NCI-H345 treated with DMSO at 0.1 percent for 48 hours (cell line): ENCODE data around the gene CFAP90.

Source experiments
- DNase-seq: peaks from one replicate; lab custom pipeline; 2025; ENCODE audit not compliant: unreplicated experiment; lab: John Stamatoyannopoulos, UW

CFAP90 gene

DNA sequence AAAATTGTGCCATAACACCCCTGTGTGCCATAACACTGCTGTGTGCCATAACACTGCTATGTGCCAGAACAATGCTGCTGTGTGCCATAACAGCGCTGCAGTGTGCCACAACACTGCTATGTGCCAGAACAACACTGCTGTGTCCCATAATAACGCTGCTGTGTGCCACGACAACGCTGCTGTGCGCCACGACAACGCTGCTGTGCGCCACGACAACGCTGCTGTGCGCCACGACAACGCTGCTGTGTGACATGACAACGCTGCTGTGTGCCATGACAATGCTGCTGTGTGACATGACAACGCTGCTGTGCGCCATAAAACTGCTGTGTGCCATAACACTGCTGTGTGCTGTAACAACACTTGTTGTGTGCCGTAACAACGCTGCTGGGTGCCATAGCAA is 25.9 kb downstream of the CFAP90 start:
- DNase-seq, result no peak

DNA sequence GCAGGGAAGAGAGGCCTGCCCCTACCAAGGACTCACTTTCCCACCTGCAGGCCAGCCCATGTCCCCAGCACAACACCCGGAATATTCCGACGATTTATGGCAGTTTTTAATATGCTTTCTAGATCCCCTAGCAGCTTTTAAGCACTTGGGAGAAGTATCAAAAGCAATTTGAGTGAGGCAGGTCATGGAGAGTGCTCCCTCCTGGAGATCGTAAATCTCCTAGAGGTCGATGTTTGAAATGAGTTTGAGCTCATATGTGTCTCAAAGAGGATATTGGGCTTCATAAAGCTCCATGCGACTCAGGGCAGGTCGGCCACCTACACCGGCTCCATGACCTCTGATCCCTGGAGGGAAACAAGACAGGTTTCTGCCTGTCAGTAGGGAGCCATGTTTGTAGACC is 27.3 kb downstream of the CFAP90 start:
- no peak for DNase-seq

- no peak for DNase-seq
These were observed 28.5 kb downstream of the CFAP90 start for GRCh38 chr5:7822449-7822848.

DNA sequence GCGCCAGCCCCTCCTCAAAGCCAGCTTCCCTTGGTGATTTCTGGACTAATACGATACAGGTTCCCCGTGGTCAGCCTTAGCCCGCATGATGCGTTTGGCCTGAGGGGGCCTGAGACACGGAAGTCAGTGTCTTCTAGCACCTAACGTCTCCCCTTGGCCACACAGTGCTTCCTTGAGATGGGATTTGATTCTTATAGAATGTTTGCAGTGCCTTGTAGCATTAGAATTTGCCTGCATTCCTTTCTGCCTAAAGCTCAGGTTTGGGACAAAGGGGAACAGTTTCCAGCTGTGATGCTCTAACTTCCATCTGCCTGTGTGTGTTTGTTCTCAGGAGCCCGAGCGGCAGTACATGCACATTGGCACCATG is 34.4 kb downstream of the CFAP90 start:
- no peak for DNase-seq

GRCh38 chr5:7815892-7816534 is 34.9 kb downstream of the CFAP90 start:
- no peak for DNase-seq

DNA sequence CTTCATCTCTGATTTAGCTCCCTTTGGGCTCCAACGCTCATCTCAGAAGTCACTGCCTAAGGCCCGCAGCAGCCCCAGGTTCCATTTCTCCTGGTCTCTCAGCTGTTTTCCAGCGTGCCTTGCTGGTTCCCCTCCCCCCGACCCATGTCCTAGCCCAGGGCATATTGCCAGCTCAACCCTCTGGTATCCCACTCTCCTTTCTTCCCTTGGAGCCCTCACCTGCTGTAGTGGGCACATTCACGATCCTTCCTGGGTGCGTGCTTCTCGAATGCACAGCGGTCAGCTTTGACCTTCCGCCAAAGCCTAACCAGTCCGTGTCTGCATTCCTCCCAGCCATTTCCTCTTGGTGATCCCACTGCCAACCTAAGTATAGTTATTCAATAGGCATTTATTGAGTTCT is 36.1 kb downstream of the CFAP90 start:
- DNase-seq, result no peak

DNA sequence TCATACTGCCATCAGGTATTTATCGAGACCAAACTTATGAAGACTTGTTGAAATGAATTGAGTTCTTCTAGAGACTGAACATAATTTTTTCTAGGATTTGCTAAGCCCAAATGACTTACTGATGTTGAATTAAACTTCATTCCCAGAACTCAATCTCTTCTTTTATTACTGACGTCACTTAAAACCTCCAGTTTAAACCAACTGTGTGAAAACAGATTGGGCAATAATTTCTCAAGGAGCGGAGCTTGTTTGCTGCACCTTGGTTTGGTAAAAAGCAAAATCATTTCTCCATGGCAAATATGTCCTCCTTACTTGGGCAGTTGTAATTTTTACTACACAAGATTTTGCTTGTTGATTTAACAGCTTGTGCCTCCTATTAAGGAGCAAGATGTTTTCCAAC is 37.4 kb downstream of the CFAP90 start:
- DNase-seq, result no peak

- no peak for DNase-seq
These were observed 37.9 kb downstream of the CFAP90 start for GRCh38 chr5:7813007-7813406.

- DNase-seq, result no peak
These were observed 39.2 kb downstream of the CFAP90 start for GRCh38 chr5:7811715-7812114.

- no peak for DNase-seq
These were observed 41.9 kb downstream of the CFAP90 start for GRCh38 chr5:7808998-7809397.

DNA sequence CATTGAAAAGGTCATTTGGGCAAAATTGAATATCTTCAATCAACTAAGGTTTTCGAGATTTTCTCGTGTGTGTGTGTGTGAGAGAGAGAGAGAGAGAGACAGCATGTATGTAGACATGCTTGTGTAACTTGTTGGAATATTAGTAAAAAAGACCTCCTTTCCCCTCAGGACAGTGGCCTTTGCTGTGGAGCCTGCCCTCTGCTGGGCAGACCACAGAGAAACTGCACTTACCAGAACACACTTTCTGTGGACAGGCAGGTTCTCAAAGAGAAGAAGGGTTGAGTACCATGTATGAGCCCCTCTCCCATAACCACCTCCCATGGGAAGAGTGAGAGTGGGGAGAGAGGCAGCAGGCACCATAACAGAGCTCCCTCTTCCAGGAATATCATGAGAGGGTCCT is 45.6 kb downstream of the CFAP90 start:
- DNase-seq, result no peak

DNA sequence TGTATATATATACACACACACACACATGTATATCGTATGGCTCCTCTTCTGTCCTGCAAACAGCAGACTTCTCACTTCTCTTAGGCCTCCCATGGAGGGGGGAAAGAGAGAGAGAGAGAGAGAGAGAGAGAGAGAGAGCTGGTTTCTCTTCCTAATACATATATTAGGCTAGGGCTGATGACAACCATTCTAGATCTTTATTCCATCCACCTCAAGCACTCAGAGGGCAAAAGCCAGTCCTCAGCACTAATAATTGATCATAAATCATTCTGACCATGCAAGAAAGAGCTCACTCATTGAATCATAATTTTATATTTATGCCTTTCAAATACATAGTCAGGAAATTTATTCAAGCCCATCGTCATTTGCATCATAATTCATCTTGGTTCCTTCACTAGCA is 47.0 kb downstream of the CFAP90 start:
- no peak for DNase-seq

DNA sequence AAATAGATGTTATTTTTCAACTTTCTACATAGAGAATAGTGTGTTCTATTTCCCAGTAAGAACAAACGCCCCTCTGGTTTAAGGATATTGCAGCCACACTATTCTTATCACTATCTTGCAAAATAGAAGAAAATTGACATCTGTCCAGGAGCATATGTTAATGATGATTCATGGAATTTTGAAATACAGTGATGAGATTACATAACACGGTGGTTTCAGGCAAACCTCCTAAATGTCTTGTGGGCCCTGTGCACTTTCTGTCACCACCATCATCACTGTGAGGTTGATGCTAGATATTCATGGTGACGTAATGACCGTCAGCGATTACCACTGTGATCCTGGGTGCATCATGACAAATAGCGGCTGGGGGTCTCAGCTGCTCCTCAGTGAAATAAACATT is 48.1 kb downstream of the CFAP90 start:
- no peak for DNase-seq

GRCh38 chr5:7801891-7802614 is 48.9 kb downstream of the CFAP90 start:
- DNase-seq, result no peak

DNA sequence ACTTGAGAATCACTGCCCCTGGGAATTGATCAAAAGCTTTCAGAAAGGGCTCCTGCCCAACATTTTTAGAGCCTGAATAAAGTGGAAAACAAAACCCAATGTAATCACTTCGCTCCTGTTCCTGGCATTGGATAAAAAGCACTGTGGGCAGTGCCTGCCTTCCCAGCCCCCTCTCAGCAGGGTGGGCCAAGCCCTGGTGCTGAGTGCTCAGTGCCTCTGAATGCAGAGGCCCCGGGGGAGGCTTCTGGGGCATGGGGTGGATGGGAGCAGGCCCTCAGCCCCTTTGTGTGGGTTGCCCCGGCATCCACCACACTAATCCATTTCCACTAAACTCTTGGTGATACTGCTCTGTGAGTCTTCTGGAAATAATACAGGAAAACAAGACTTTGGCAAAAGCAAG is 55.6 kb downstream of the CFAP90 start:
- DNase-seq, result no peak

DNA sequence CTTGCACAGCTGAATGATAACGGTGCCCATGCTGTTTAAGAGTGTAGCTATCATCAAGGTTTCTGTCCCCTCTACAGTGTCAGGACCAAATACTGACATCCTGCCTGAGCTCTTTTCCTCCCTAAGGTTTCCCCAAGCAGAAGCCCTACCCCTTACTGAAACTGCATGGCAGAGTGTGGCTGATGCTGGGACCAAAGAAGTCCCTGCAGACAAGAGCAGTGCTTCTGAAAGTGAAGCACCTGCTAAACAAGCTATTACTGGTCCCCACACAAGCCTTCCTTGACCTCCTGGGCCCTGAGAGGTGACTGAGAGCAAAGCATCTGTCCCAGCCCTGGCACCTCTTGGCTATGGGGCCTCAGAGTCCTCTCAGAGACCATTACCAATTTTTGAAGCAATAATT is 56.1 kb downstream of the CFAP90 start:
- DNase-seq, result no peak

- no peak for DNase-seq
These were observed 56.6 kb downstream of the CFAP90 start for GRCh38 chr5:7794311-7794710.

GRCh38 chr5:7793895-7794294 is 57.0 kb downstream of the CFAP90 start:
- DNase-seq, result no peak

- no peak for DNase-seq
These were observed 61.4 kb downstream of the CFAP90 start for GRCh38 chr5:7789567-7789966.

- no peak for DNase-seq
These were observed 63.2 kb downstream of the CFAP90 start for GRCh38 chr5:7787770-7788169.

DNA sequence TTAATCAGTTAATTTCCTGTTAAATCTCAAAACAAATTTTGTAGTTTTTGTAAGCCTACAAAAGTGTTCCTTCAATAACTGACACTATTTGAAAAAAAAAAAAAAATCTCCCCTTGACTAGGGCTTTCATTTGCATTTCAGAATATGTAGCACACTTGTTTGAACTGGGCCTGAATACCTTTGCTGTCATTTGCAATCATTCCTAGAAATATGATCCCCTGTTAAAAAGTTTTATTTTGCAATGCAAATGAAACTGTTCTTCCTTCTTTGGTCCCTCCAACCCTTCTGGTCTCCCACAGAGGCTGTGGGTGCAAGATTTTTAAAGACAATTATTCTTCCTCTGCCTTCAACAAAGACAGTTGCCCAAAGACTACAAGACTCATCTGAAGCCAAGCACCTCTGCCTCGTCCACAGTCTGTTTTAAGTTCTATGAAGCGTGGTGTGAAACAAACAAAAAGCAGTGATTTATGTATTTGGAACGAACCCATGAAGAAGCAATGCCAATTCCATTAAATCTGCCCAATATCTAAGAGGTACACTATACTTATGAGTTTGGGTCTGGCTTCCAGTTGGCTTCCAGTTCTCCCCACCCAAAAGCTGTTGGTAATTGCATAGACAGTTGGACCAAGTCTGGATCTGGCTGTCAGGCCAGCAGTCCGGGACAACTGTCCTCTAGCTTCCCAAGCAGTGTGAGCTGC is 66.1 kb downstream of the CFAP90 start:
- DNase-seq, result no peak

DNA sequence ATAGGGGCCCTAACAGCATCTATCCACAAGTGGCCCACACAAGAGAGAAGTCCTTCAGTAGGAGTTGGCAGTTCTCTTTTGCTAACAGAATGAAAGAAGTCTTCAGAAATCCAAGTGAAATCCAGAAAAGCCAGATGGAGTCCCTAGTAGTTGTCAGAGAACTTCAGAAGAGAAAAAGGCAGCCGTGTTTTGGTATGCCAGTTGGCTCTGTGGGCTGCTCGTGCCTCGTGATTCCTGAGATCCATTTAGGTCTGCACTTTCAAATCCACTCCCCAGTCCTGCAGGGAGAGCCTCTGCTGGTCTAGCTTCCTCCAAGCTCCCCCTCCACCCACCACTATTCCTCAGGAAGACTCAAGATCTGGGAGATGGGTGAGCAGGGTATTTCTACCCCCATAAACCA is 69.0 kb downstream of the CFAP90 start:
- DNase-seq, result no peak
